GM18505 (cell line): ENCODE data around the gene RINL.
A peak's percentile ranks its signal among the peaks of the same experiment; 100 is the strongest.

Experiments used
- ATAC-seq: cut with Tn5 transposase; IDR thresholded peaks from one replicate; pipeline ENCODE4 v1.9.1; 2021; ENCODE audit not compliant: unreplicated experiment
- POLR2A ChIP-seq: IDR thresholded peaks from 4 replicates; pipeline ENCODE4 v1.6.1; 2011; ENCODE audit warnings: borderline replicate concordance; ENCODE audit not compliant: insufficient read depth, insufficient read length; ENCODE audit errors: extremely low read depth

Gene RINL, protein sequence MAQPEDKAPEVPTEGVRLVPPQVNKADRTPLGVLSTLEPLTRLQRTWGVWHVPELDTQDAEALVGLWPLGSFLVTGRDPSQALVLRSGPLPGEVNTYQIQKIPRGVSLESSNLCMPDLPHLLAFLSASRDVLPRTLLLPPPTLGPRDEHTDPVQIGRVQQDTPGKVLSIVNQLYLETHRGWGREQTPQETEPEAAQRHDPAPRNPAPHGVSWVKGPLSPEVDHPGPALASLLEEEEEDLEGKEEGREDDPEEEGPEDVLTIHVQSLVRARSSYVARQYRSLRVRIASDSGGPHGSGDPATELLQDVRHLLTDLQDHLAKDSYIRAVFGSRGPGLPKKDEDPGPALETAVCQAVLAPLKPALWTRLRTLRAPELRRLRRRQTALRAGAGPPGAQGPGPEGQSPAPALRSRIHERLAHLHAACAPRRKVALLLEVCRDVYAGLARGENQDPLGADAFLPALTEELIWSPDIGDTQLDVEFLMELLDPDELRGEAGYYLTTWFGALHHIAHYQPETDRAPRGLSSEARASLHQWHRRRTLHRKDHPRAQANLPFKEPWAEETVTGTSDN

GRCh38 chr19:38877781-38878574, at the start of gene RINL:
Gene RINL (minus strand): TSS chr19:38878275. CDS start chr19:38876742, 1,533 bp downstream.
- TF ChIP-seq POLR2A = peak; percentile 87
- no peak for ATAC-seq

DNA sequence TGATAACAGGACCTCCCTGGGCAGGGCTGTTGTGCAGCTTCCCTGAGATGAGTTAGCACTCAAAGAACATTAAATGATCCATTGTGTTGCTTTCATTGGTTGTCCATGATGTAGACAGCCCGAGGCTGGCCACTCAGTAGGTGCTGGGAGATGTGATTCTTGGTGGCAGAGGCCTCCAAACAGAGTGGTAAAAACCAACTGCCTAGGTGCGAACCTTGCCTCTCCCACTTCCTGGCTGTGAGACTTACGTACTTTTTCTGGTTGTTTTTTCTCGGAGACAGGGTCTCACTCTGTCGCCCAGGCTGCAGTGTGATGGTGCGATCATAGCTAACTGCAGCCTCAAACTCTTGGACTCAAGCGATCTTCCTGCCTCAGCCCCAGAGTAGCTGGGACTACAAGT, 46.3 kb upstream of the RINL start:
- TF ChIP-seq POLR2A = no peak
- ATAC-seq = no peak

- ATAC-seq = no peak
Measured at GRCh38 chr19:38922482-38922881, 44.4 kb upstream of the RINL start.

DNA sequence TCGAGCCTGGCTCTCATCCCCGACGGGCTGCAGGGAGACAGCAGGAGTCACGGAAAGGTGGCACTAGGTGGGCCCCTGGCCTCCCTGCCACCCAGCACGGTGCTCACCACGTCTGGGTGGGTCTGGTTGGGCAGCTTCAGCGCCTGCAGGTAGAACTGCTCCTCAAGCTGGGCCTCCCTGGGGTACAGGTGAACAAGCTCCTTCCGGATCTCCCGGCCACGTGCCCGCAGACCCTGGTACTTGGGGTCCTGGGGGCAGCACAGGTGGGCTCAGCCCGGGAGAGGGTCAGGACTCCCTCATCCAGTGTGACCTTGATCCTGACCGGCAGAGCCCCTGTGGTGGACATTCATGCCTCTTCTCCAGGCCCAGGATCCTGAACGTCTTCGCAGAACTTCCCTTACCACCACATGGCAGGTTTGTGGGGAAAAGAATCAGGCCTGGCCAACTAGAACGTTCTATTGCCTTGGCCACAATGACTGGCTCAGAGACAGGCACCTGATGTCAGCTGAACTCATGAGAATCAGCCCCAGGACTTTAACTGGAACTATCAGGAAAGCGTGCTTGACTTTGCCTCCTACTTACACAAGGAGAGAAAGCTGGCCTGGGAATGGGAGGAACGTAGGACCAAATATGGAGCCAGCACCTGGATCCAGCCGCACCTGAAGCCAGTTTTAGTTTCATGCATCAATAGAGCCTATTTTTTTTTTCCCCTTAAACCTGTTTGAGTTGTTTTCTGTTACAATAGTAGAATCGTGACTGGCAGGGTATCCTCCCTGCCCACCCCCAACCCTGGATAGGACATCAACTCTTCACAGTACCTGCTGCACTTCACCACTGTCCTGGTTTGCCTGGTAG, 43.6 kb upstream of the RINL start:
- TF ChIP-seq POLR2A = no peak
- ATAC-seq = no peak

More at GRCh38 chr19:38922482-38922881, 44.4 kb upstream of the RINL start:
- no peak for TF ChIP-seq POLR2A

DNA sequence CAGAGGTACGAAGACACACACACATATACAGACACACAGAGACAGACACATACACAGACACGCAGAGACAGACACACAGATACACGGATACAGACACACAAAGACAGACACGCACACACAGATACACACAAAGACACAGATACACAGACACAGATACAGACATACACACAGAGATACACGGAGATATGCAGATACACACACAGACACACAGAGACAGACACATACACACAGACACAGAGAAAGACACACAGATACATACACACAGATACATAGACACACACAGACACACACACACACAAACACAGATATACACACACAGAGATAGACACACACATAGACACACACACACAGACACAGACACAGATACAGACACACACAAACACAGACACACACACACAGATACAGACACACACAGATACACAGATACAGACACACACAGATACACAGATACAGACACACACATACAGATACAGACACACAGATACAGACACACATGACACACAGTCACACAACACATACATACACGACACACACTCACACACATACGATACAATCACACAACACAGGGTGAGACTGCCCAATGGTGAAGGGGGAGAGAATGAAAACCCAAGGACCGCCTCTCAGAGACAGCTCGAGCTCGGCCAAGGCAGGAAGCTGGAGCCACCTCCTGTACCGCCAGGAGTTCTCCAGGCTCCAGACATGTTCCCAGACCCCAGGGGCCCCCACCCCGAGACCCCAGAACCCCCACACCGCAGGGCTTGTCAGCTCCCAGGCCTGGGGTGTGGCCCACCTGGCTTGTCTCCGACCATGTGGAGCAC, 42.7 kb upstream of the RINL start:
- TF ChIP-seq POLR2A = no peak
- no peak for ATAC-seq

DNA sequence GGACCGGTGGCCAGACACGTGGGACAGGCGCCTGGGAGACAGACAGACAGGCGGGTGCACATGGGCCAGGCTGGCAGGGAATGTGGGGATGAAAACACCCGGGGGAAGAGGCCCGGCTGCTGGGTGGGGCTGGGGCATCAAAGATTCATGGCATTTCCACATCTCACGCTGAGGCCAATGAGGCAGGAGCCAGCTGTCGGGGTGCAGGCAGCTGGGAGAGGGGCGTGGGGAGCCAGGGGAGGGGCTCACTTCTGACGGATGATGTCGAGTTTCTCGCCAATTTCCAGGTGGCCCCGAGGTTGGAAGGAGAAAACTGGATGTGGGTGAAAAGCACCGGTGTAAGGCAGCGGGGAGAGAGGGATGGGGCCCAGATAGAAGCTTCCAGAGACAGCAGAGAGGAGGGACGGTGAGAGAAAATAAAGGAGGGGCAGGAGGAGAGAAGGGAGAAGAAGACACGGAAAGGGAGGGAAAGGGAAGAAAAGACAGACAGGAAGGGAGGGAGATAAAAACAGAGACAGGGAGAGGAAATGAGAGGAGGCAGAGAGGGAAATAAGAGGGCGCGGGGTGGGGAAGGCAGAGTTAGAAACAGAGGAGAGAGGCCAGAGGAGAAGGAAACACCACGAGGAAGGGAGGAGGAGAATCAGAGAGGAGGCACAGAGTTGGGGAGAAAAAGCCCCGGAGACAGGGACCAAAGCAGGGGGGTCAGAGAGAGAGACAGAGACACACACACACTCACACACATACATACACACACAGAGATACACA, 41.9 kb upstream of the RINL start:
- ATAC-seq = no peak
- no peak for TF ChIP-seq POLR2A

DNA sequence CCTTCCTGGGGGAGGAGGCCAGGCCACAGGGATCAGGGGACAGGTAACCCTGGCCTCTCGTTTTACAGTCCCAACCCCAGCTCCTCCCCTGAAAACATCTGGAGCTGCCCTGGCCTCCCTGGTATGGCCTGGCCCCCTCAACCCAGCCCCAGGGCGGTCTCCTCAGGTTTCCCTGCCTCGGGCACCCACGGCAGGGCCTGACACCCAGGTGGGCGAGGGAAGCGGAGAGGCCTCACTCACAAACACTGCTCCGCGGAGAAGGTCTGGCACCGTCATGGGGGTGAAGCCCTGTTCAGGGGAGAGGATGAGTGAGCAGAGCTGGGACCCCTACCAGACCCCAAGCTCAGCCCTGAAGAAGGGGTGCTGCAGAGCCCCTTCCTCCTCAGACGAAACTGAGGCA, 40.5 kb upstream of the RINL start:
- no peak for TF ChIP-seq POLR2A
- ATAC-seq = no peak

DNA sequence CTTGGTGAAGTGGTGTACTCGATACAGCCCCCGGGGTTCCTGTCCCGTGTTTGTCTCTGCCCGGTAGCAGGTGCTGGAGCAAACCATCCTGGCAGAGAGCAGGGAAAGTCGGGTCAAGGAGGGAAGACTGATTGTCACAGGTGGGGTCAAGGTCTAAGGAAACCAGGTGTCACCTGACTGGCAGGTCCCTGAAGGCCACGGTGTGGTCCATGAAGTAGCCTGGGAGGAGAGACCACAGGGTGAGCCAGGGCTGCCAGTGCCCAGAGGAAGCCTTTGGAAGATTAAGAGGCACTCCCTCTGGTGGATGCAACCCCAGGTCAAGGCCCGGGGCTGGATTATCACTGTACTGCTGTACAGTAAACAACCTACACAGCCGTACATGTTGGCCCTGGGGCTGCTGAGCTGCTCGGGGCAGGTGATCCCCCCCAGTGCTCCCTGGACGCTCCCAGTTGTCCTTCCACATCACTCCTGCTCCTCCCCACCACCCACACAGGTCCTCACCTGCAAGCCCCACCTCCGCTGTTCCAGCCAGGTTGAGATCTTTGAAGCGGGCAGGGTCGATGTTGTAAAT, 39.9 kb upstream of the RINL start:
- ATAC-seq = no peak
- TF ChIP-seq POLR2A = no peak

- ATAC-seq = no peak
- no peak for TF ChIP-seq POLR2A
Measured at GRCh38 chr19:38917516-38917915, 39.4 kb upstream of the RINL start.

DNA sequence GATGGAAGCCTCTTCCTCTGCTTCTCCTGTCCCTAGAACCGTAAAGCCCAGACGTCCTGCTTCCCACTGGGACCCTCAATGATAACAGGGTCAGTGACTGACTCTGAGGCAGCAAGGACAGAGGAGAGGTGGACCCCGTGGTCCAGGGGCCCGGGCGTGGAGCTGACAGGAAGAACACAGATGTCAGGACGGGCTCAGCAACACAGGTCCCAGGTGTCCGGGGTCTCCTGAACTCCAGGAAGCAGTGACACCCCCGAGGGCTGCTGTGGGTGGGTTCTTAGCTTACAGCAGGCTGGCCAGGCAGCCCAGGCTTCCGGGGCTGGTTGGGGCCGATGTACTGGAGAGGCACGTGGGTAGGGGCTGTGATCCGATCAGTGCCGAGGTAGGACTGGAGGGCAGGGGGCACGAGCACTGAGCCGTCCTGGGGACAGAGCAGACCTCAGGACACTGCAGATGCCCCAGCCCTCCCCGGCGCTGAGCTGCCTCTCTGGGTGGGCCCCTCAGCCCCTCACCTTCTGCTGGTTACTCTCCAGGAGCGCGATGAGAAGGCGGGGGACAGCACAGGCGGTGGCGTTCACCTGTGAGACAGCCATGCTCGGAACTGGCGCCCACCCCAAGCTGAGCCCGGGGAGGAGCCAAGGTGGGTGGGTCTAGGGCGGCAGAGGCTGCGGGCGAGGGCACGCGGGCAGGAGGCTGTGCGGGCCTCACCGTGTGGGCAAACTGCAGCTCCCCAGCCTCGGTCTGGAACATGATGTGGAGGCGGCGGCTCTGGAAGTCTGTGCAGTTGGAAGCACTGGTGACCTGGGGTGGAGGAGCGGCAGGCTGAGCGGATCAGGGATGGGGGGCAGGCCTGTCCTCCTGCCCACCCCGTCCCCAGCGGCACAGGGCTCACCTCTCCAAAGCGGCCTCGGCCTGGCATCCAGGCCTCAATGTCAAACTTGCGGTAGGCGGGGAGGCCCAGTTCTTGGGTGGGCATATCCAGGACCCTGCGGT, 37.5 kb upstream of the RINL start:
- ATAC-seq = no peak

DNA sequence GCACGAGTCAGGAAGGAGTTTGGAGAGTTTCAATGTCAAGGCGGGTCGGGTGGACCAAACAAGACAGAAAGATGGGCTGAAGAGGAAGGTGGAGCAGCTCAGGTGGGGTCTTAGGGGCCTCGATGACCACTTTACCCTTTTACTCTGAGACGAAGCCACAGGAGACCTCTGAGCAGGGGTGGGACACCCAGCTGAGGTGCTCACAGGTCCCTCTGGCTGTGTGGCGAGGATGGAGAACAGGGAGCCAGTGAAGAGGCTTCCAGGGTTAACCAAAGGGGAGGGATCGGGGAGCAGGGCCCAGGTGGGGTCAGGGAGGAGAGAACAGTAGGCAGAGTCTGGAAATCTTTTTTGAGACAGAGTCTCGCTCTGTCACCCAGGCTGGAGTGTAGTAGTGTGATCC, 35.9 kb upstream of the RINL start:
- ATAC-seq = no peak
- TF ChIP-seq POLR2A = no peak

More for the DNA sequence above, 37.5 kb upstream of the RINL start:
- TF ChIP-seq POLR2A = no peak
